ENCODE data around the gene PLEKHA1. TPM values are rescaled to one million over a fixed set of nuclear protein-coding genes. Genes with fewer than 3 reads are reported as not detected.
A peak's percentile ranks its signal among the peaks of the same experiment; 100 is the strongest.

PLEKHA1 gene
- total and polyA plus RNA-seq, 2 of the 13 experiments (the other 11 are each of a cell fraction or from before 2014, with no cell fraction given): 32.2 to 53.3 TPM

DNA sequence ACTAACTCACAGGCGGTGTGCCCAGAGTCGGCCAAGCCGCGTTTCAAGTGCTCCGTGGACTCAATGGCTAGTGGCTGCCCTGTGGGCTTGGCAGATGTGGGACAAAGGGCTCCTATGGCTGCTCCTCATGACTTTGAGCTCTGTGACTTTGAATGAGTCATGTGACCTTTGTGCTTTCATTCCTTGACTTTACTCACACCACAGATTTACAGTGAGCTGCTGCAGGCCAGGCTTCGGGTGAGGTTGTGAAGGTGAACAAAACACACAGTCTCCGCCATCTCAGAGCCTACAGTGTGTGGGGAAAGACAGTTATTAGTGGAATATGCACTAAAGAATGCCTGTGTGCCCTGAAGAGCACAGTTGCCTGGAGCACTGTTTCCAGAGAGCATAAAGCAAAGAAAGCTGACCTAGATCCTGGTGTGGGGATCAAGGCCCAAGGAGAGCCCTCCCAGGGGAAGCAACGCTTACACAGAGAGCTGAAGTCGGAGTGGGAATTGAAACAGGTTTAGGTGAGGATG lies 29.7 kb upstream of the PLEKHA1 start (continued):
- TF ChIP-seq ZNF790 (CRISPR knock-in tag; IDR thresholded peaks at IDR 0.05; ENCODE audit: borderline replicate concordance) (no peak), FIP1L1 (IDR thresholded peaks at IDR 0.05; ENCODE audit: borderline replicate concordance, insufficient read depth, low read depth, low read length) (no peak), ZNF121 (CRISPR knock-in tag; IDR thresholded peaks at IDR 0.05) (no peak), TGIF2 (CRISPR knock-in tag; IDR thresholded peaks at IDR 0.05) (no peak; the same call in 1 of the 2 replicates), TRIM24 (CRISPR knock-in tag; IDR thresholded peaks at IDR 0.05) (no peak), ZSCAN20 (CRISPR knock-in tag; IDR thresholded peaks at IDR 0.05; ENCODE audit: borderline replicate concordance) (no peak), SAP130 (CRISPR knock-in tag; IDR thresholded peaks at IDR 0.05; ENCODE audit: low read depth) (peak; percentile 77), ATF1 (CRISPR knock-in tag; IDR thresholded peaks at IDR 0.05) (no peak), SSRP1 (CRISPR knock-in tag; IDR thresholded peaks at IDR 0.05) (no peak), JUN (CRISPR knock-in tag; IDR thresholded peaks at IDR 0.05) (peak; percentile 78; the same call in 1 of the 2 replicates), HES4 (CRISPR knock-in tag; IDR thresholded peaks at IDR 0.05; ENCODE audit: borderline replicate concordance) (no peak), YEATS2 (CRISPR knock-in tag; IDR thresholded peaks at IDR 0.05; ENCODE audit: borderline replicate concordance) (peak; percentile 60; the same call in 1 of the 2 replicates), ZNF224 (CRISPR knock-in tag; IDR thresholded peaks at IDR 0.05) (no peak)
- TF ChIP-seq, protein P1, sequence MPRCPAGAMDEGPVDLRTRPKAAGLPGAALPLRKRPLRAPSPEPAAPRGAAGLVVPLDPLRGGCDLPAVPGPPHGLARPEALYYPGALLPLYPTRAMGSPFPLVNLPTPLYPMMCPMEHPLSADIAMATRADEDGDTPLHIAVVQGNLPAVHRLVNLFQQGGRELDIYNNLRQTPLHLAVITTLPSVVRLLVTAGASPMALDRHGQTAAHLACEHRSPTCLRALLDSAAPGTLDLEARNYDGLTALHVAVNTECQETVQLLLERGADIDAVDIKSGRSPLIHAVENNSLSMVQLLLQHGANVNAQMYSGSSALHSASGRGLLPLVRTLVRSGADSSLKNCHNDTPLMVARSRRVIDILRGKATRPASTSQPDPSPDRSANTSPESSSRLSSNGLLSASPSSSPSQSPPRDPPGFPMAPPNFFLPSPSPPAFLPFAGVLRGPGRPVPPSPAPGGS (CRISPR knock-in tag; IDR thresholded peaks at IDR 0.05): 0 out of 2 replicates have a peak, but pooled peaks have one; percentile 52
- TF ChIP-seq, protein P2, sequence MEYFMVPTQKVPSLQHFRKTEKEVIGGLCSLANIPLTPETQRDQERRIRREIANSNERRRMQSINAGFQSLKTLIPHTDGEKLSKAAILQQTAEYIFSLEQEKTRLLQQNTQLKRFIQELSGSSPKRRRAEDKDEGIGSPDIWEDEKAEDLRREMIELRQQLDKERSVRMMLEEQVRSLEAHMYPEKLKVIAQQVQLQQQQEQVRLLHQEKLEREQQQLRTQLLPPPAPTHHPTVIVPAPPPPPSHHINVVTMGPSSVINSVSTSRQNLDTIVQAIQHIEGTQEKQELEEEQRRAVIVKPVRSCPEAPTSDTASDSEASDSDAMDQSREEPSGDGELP (IDR thresholded peaks at IDR 0.05; ENCODE audit: borderline replicate concordance, low read depth): 0 out of 2 replicates have a peak, but pooled peaks have one; percentile 7
- TF ChIP-seq, protein P3, sequence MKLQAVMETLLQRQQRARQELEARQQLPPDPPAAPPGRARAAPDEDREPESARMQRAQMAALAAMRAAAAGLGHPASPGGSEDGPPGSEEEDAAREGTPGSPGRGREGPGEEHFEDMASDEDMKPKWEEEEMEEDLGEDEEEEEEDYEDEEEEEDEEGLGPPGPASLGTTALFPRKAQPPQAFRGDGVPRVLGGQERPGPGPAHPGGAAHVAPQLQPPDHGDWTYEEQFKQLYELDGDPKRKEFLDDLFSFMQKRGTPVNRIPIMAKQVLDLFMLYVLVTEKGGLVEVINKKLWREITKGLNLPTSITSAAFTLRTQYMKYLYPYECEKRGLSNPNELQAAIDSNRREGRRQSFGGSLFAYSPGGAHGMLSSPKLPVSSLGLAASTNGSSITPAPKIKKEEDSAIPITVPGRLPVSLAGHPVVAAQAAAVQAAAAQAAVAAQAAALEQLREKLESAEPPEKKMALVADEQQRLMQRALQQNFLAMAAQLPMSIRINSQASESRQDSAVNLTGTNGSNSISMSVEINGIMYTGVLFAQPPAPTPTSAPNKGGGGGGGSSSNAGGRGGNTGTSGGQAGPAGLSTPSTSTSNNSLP (IDR thresholded peaks at IDR 0.05; ENCODE audit: low read depth, low read length): peak; percentile 39; the same call in 1 of the 2 replicates
- TF ChIP-seq, protein P4, sequence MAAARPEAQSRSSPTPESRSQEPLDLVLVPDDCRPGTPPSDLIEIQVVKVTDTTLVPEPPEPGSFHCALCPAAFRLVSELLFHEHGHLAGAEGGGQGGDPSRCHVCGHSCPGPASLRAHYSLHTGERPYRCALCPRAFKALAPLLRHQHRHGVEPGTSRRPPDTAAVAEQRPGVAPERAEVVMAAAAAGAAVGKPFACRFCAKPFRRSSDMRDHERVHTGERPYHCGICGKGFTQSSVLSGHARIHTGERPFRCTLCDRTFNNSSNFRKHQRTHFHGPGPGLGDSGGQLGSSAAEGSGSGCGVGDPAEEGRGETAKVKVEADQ (CRISPR knock-in tag; IDR thresholded peaks at IDR 0.05; ENCODE audit: borderline replicate concordance): 0 out of 2 replicates have a peak, but pooled peaks have one; percentile 32
- TF ChIP-seq, protein P5, sequence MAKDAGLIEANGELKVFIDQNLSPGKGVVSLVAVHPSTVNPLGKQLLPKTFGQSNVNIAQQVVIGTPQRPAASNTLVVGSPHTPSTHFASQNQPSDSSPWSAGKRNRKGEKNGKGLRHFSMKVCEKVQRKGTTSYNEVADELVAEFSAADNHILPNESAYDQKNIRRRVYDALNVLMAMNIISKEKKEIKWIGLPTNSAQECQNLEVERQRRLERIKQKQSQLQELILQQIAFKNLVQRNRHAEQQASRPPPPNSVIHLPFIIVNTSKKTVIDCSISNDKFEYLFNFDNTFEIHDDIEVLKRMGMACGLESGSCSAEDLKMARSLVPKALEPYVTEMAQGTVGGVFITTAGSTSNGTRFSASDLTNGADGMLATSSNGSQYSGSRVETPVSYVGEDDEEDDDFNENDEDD (CRISPR knock-in tag; IDR thresholded peaks at IDR 0.05; ENCODE audit: borderline replicate concordance): no peak
- TF ChIP-seq, protein P6, sequence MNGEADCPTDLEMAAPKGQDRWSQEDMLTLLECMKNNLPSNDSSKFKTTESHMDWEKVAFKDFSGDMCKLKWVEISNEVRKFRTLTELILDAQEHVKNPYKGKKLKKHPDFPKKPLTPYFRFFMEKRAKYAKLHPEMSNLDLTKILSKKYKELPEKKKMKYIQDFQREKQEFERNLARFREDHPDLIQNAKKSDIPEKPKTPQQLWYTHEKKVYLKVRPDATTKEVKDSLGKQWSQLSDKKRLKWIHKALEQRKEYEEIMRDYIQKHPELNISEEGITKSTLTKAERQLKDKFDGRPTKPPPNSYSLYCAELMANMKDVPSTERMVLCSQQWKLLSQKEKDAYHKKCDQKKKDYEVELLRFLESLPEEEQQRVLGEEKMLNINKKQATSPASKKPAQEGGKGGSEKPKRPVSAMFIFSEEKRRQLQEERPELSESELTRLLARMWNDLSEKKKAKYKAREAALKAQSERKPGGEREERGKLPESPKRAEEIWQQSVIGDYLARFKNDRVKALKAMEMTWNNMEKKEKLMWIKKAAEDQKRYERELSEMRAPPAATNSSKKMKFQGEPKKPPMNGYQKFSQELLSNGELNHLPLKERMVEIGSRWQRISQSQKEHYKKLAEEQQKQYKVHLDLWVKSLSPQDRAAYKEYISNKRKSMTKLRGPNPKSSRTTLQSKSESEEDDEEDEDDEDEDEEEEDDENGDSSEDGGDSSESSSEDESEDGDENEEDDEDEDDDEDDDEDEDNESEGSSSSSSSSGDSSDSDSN (CRISPR knock-in tag; IDR thresholded peaks at IDR 0.05): no peak; the same call in 1 of the 2 replicates
